ENCODE results near the gene RPL38. TPM values are rescaled to one million over a fixed set of nuclear protein-coding genes. Genes with fewer than 3 reads are reported as not detected.

The RPL38 gene
- total and polyA plus RNA-seq, 8 donors = 395 to 1,054 (median 577) TPM

- FAIRE-seq (no peak), DNase-seq (no peak), ATAC-seq (no peak)
- no peaks in the 10 kb centered on the region for H3K4me1 ChIP-seq
- H3K4me3 ChIP-seq = no peak overlapping the region
- H3K27ac ChIP-seq = no peak overlapping the region
- WGBS, 2 donors = 79 to 83% methylated on average over 8 of the region's 8 CpGs
- intact Hi-C loops (cut with DNase I) = no loop called here
- H3K27me3 ChIP-seq = no peaks in the 10 kb centered on the region
- H3K36me3 ChIP-seq = no peaks in the 10 kb centered on the region
- H3K9me3 ChIP-seq = no peaks in the 10 kb centered on the region
- no peak for TF ChIP-seq CTCF (IDR thresholded peaks at IDR 0.05)
Observed at GRCh38 chr17:74252211-74252610, 48.7 kb downstream of the RPL38 start.

GRCh38 chr17:74253036-74253435 is 49.6 kb downstream of the RPL38 start:
- H3K27ac ChIP-seq = no peak overlapping the region
- H3K4me3 ChIP-seq = no peak overlapping the region
- FAIRE-seq (no peak), DNase-seq (no peak), ATAC-seq (no peak)
- 86 to 88% methylated on average over 13 of the region's 13 CpGs for WGBS, 2 donors
- no peaks in the 10 kb centered on the region for H3K9me3 ChIP-seq
- no peaks in the 10 kb centered on the region for H3K4me1 ChIP-seq
- intact Hi-C loops (cut with DNase I) = no loop called here
- no peaks in the 10 kb centered on the region for H3K36me3 ChIP-seq
- no peaks in the 10 kb centered on the region for H3K27me3 ChIP-seq
- no peak for TF ChIP-seq CTCF (IDR thresholded peaks at IDR 0.05)

GRCh38 chr17:74257311-74257710 is 53.8 kb downstream of the RPL38 start:
- no peaks in the 10 kb centered on the region for H3K4me1 ChIP-seq
- DNase-seq (no peak), ATAC-seq (no peak), FAIRE-seq (no peak)
- H3K36me3 ChIP-seq = no peaks in the 10 kb centered on the region
- no peak overlapping the region for H3K27ac ChIP-seq
- no peak for TF ChIP-seq CTCF (IDR thresholded peaks at IDR 0.05)
- intact Hi-C loops (cut with DNase I) = no loop called here
- WGBS, 2 donors = 82 to 91% methylated on average over 10 of the region's 10 CpGs
- no peaks in the 10 kb centered on the region for H3K9me3 ChIP-seq
- no peaks in the 10 kb centered on the region for H3K27me3 ChIP-seq
- no peak overlapping the region for H3K4me3 ChIP-seq

GRCh38 chr17:74259667-74260524 is 56.4 kb downstream of the RPL38 start:
- FAIRE-seq = no peak

More at GRCh38 chr17:74259667-74260524, 56.4 kb downstream of the RPL38 start:
- H3K4me1 ChIP-seq = no peaks in the 10 kb centered on the region
- intact Hi-C loops (cut with DNase I) = no loop called here
- H3K27me3 ChIP-seq = no peaks in the 10 kb centered on the region
- H3K9me3 ChIP-seq = no peaks in the 10 kb centered on the region
- H3K36me3 ChIP-seq = no peaks in the 10 kb centered on the region
- 79 to 80% methylated on average over 21 of the region's 21 CpGs for WGBS, 2 donors
- H3K27ac ChIP-seq = no peak overlapping the region
- DNase-seq = no peak
- TF ChIP-seq CTCF (IDR thresholded peaks at IDR 0.05) = no peak
- H3K4me3 ChIP-seq = no peak overlapping the region
- no peak for ATAC-seq

Other genes starting within 250 kb of the RPL38 start
- gene TTYH2, start 9.9 kb downstream of the RPL38 start, total RNA-seq = 10 to 100 TPM in 1 of 6 donors, 1 to 10 TPM in 5; 5.4 to 13.8 (median 7.7) TPM
- 1 to 10 TPM; 3.0 to 3.5 TPM for gene TTYH2, start 9.9 kb downstream of the RPL38 start, polyA plus RNA-seq
- not detected for gene DNAI2, start 70.6 kb downstream of the RPL38 start, total RNA-seq
- gene DNAI2, start 70.6 kb downstream of the RPL38 start, polyA plus RNA-seq = under 1 TPM; 0.11 to 0.77 TPM
- 1 to 10 TPM in 1 of 6 donors, under 1 TPM in 5; 0.22 to 1.0 (median 0.49) TPM for gene KIF19, start 122.5 kb downstream of the RPL38 start, total RNA-seq
- gene KIF19, start 122.5 kb downstream of the RPL38 start, polyA plus RNA-seq = 10 to 100 TPM in 1 of 2 donors, 1 to 10 TPM in 1; 5.7 to 13.5 TPM
- gene BTBD17, start 158.2 kb downstream of the RPL38 start, total RNA-seq = under 1 TPM; 0.08 to 0.22 (median 0.15) TPM
- 1 to 10 TPM in 1 of 2 donors, under 1 TPM in 1; 0.19 to 1.7 TPM for gene BTBD17, start 158.2 kb downstream of the RPL38 start, polyA plus RNA-seq
- under 1 TPM; 0.22 to 0.86 (median 0.43) TPM for gene GPR142, start 163.8 kb downstream of the RPL38 start, total RNA-seq
- gene GPR142, start 163.8 kb downstream of the RPL38 start, polyA plus RNA-seq = 1 to 10 TPM in 1 of 2 donors, under 1 TPM in 1; 0.61 to 2.8 TPM
- gene GPRC5C, start 228.4 kb downstream of the RPL38 start, total RNA-seq = 100 to 1,000 TPM in 1 of 6 donors, 10 to 100 TPM in 5; 38.2 to 106 (median 49.9) TPM
- gene GPRC5C, start 228.4 kb downstream of the RPL38 start, polyA plus RNA-seq = 10 to 100 TPM; 40.4 to 68.0 TPM

Data from pancreas (tissue), 10 donors.